Globus pallidus (tissue), 1 donor: ENCODE measurements around the gene TMPRSS2.

ENCODE experiments used
- DNase-seq: peaks from one replicate; pipeline ENCODE4 v3.0.0-alpha.2; 2015; ENCODE audit warnings: low spot score

Gene TMPRSS2

GRCh38 chr21:41447356-41447755, 60.6 kb downstream of the TMPRSS2 start:
- no peak for DNase-seq

GRCh38 chr21:41446586-41446985, 61.4 kb downstream of the TMPRSS2 start:
- no peak for DNase-seq

GRCh38 chr21:41445465-41445862, 62.5 kb downstream of the TMPRSS2 start:
- DNase-seq, result no peak

- DNase-seq, result no peak
These were observed 63.1 kb downstream of the TMPRSS2 start for GRCh38 chr21:41444703-41445464.

- no peak for DNase-seq
These were observed 64.4 kb downstream of the TMPRSS2 start for GRCh38 chr21:41443562-41443961.

- DNase-seq, result no peak
These were observed 65.3 kb downstream of the TMPRSS2 start for GRCh38 chr21:41442481-41443186.

- DNase-seq, result no peak
These were observed 66.4 kb downstream of the TMPRSS2 start for GRCh38 chr21:41441546-41441945.

- no peak for DNase-seq
These were observed 68.7 kb downstream of the TMPRSS2 start for GRCh38 chr21:41439248-41439647.

GRCh38 chr21:41438425-41439113, 69.4 kb downstream of the TMPRSS2 start:
- no peak for DNase-seq

GRCh38 chr21:41437729-41438128, 70.2 kb downstream of the TMPRSS2 start:
- no peak for DNase-seq

GRCh38 chr21:41435706-41436105, 72.3 kb downstream of the TMPRSS2 start:
- no peak for DNase-seq

- DNase-seq, result no peak
These were observed 74.4 kb downstream of the TMPRSS2 start for GRCh38 chr21:41433566-41433965.

GRCh38 chr21:41432562-41433460, 75.1 kb downstream of the TMPRSS2 start:
- DNase-seq, result no peak

GRCh38 chr21:41431788-41432548, 76.0 kb downstream of the TMPRSS2 start:
- DNase-seq, result no peak

- DNase-seq, result no peak
These were observed 78.0 kb downstream of the TMPRSS2 start for GRCh38 chr21:41429925-41430491.

GRCh38 chr21:41429305-41429704, 78.7 kb downstream of the TMPRSS2 start:
- no peak for DNase-seq

GRCh38 chr21:41428847-41429246, 79.1 kb downstream of the TMPRSS2 start:
- DNase-seq, result no peak

- no peak for DNase-seq
These were observed 79.6 kb downstream of the TMPRSS2 start for GRCh38 chr21:41428311-41428710.

- no peak for DNase-seq
These were observed 80.4 kb downstream of the TMPRSS2 start for GRCh38 chr21:41427556-41427955.

GRCh38 chr21:41426676-41427404, 81.1 kb downstream of the TMPRSS2 start:
- DNase-seq, result no peak
